HL-60 (cell line): ENCODE results near the gene ZBTB25.

Experiments
- DNase-seq, 2 experiments: peaks; one replicate each; pipeline ENCODE4 v3.0.0-alpha.2; 2010 to 2020; ENCODE audit warnings: low read depth in 1 of 2, low spot score in 1 of 2
- H3K27ac ChIP-seq: fragments of 250-450 bp; sonication (Bioruptor Pico); replicated peaks from 2 replicates; pipeline ENCODE4 v1.5.1; 2020; ENCODE audit warnings: mild to moderate bottlenecking, moderate library complexity
- H3K27me3 ChIP-seq: fragments of 250-450 bp; sonication (Bioruptor Pico); 2 replicates; pipeline ENCODE4 v1.5.1; 2021; ENCODE audit warnings: mild to moderate bottlenecking, moderate library complexity; ENCODE audit not compliant: insufficient read depth, poor library complexity, severe bottlenecking
- H3K4me3 ChIP-seq: replicated peaks from 2 replicates; pipeline ENCODE4 v1.5.1; 2011; ENCODE audit warnings: mild to moderate bottlenecking, control low read depth, low read length; ENCODE audit not compliant: insufficient read depth
- CTCF ChIP-seq: IDR thresholded peaks from one replicate; pipeline ENCODE4 v1.5.1; 2011; ENCODE audit warnings: low read length, control low read depth, inconsistent platforms; ENCODE audit not compliant: insufficient read depth
- GABPA ChIP-seq: IDR thresholded peaks from 2 replicates; pipeline ENCODE4 v1.6.1; 2012; ENCODE audit warnings: low read depth
- POLR2AphosphoS5 ChIP-seq: IDR thresholded peaks from 2 replicates; pipeline ENCODE4 v1.6.1; 2012; ENCODE audit warnings: low read depth
- SPI1 ChIP-seq: IDR thresholded peaks from 2 replicates; pipeline ENCODE4 v1.6.1; 2012; ENCODE audit warnings: low read depth, mild to moderate bottlenecking, borderline replicate concordance
- TF ChIP-seq, protein P1 (sequence below): IDR thresholded peaks from 2 replicates; pipeline ENCODE4 v1.6.1; 2012; ENCODE audit warnings: low read depth; ENCODE audit not compliant: insufficient replicate concordance

The ZBTB25 gene

GRCh38 chr14:64405295-64405694 lies 98.3 kb downstream of the ZBTB25 start:
- H3K27ac ChIP-seq, result no peak overlapping the region
- H3K4me3 ChIP-seq, result no peak overlapping the region
- DNase-seq, result no peak
- no peaks in the 10 kb centered on the region for H3K27me3 ChIP-seq
- TF ChIP-seq, protein P1, sequence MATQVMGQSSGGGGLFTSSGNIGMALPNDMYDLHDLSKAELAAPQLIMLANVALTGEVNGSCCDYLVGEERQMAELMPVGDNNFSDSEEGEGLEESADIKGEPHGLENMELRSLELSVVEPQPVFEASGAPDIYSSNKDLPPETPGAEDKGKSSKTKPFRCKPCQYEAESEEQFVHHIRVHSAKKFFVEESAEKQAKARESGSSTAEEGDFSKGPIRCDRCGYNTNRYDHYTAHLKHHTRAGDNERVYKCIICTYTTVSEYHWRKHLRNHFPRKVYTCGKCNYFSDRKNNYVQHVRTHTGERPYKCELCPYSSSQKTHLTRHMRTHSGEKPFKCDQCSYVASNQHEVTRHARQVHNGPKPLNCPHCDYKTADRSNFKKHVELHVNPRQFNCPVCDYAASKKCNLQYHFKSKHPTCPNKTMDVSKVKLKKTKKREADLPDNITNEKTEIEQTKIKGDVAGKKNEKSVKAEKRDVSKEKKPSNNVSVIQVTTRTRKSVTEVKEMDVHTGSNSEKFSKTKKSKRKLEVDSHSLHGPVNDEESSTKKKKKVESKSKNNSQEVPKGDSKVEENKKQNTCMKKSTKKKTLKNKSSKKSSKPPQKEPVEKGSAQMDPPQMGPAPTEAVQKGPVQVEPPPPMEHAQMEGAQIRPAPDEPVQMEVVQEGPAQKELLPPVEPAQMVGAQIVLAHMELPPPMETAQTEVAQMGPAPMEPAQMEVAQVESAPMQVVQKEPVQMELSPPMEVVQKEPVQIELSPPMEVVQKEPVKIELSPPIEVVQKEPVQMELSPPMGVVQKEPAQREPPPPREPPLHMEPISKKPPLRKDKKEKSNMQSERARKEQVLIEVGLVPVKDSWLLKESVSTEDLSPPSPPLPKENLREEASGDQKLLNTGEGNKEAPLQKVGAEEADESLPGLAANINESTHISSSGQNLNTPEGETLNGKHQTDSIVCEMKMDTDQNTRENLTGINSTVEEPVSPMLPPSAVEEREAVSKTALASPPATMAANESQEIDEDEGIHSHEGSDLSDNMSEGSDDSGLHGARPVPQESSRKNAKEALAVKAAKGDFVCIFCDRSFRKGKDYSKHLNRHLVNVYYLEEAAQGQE, result no peak
- TF ChIP-seq POLR2AphosphoS5, result no peak
- TF ChIP-seq SPI1, result no peak
- no peak for TF ChIP-seq GABPA
- TF ChIP-seq CTCF, result no peak

DNA sequence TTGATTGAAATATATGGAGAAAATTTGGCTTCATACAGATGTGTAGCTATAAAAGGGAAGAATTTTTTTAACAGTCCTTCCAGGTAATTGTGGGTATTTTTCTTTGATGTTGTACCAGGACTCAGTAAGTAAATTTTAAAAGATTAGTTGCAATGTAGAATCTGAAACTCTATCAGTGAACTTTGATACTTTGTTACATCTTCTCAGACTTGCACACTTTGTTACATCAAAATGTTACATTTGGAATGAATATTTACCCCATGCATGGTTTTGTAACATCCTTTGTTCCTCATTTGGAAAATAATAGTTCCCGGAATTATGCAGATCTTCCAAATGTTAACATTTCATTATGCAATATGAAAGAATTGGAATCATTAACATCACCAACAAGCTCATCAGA lies 101.7 kb downstream of the ZBTB25 start:
- H3K4me3 ChIP-seq, result no peak overlapping the region
- TF ChIP-seq POLR2AphosphoS5 (no peak), SPI1 (no peak)
- H3K27me3 ChIP-seq, result no peaks in the 10 kb centered on the region
- no peak overlapping the region for H3K27ac ChIP-seq
- no peak for DNase-seq

GRCh38 chr14:64400829-64401459 lies 102.7 kb downstream of the ZBTB25 start:
- H3K27ac ChIP-seq, result no peak overlapping the region
- no peak for TF ChIP-seq GABPA
- TF ChIP-seq CTCF, result no peak
- TF ChIP-seq, protein P1, result no peak
- TF ChIP-seq SPI1, result no peak
- TF ChIP-seq POLR2AphosphoS5, result no peak
- H3K27me3 ChIP-seq, result no peaks in the 10 kb centered on the region
- no peak overlapping the region for H3K4me3 ChIP-seq
- no peak for DNase-seq
